Esophagus muscularis mucosa (tissue), 3 donors: ENCODE results near the gene LRP3.
A peak's percentile ranks its signal among the peaks of the same experiment; 100 is the strongest.

ENCODE experiments used
- CTCF ChIP-seq, 3 experiments: fragments of 200-600 bp in 2 of 3; fragments of 450-650 bp in 1 of 3; sonication (generic) in 2 of 3; IDR thresholded peaks; one replicate each; pipeline ENCODE4 v1.5.1; 2017 to 2019; ENCODE audit warnings: antibody characterized with exemption in 3 of 3, mild to moderate bottlenecking in 2 of 3, moderate library complexity in 1 of 3
- POLR2A ChIP-seq: fragments of 450-650 bp; IDR thresholded peaks from one replicate; pipeline ENCODE4 v1.6.1; 2017; ENCODE audit warnings: antibody characterized with exemption, moderate library complexity, mild to moderate bottlenecking, low read depth
- POLR2AphosphoS5 ChIP-seq, 2 donors: sonication (generic); formaldehyde crosslinking; IDR thresholded peaks; one replicate each; pipeline ENCODE4 v1.6.1; 2017; ENCODE audit warnings: antibody characterized with exemption in 2 of 2

- peak in 2 of 3 experiments; percentile 19 to 40 for TF ChIP-seq CTCF (IDR thresholded peaks at IDR 0.05)
- no peak for TF ChIP-seq POLR2A
- no peak for TF ChIP-seq POLR2AphosphoS5 (IDR thresholded peaks at IDR 0.05)
Measured at GRCh38 chr19:33245948-33246708, 52.0 kb downstream of the LRP3 start.
